A673 (cell line): ENCODE data around the gene MACROH2A1. TPM values are rescaled to one million over a fixed set of nuclear protein-coding genes. Genes with fewer than 3 reads are reported as not detected.

ENCODE experiments used
- BruUV-seq: library from RNA; stranded (reverse); fragments of 400-500 nt; replicated peaks from 2 replicates; lab custom pipeline; 2021; lab: Mats Ljungman, UMichigan
- CTCF ChIA-PET: fragments of 300-600 bp; sonication (Branson Sonifier 250); formaldehyde crosslinking; loops from one replicate; lab custom pipeline; 2022; ENCODE audit warnings: antibody characterized with exemption; lab: Charles Lee
- POLR2A ChIA-PET: fragments of 300-600 bp; sonication (Branson Sonifier 250); formaldehyde crosslinking; loops from one replicate; lab custom pipeline; 2022; ENCODE audit warnings: antibody characterized with exemption; ENCODE audit not compliant: low non-redundant PET; lab: Charles Lee
- DNase-seq: peaks from one replicate; pipeline ENCODE4 v3.0.0-alpha.2; 2015; ENCODE audit warnings: low spot score
- H3K27ac ChIP-seq: fragments of 200-600 bp; sonication (generic); 2 replicates; pipeline ENCODE4 v1.5.1; 2016; ENCODE audit warnings: mixed run types, low read depth, mild to moderate bottlenecking, mixed read lengths, antibody characterized with exemption, low read length; ENCODE audit not compliant: poor library complexity, severe bottlenecking
- H3K27me3 ChIP-seq: fragments of 200-600 bp; sonication (generic); replicated peaks from 2 replicates; pipeline ENCODE4 v1.6.1; 2017; ENCODE audit warnings: mixed run types, low read depth, mild to moderate bottlenecking, mixed read lengths, antibody characterized with exemption, low read length; ENCODE audit not compliant: insufficient read depth, poor library complexity
- H3K36me3 ChIP-seq: fragments of 200-600 bp; sonication (generic); 2 replicates; pipeline ENCODE4 v1.6.1; 2016; ENCODE audit warnings: mixed run types, mild to moderate bottlenecking, mixed read lengths, antibody characterized with exemption, low read length; ENCODE audit not compliant: insufficient read depth, poor library complexity, severe bottlenecking
- H3K4me1 ChIP-seq: fragments of 200-600 bp; sonication (generic); 2 replicates; pipeline ENCODE4 v1.6.1; 2017; ENCODE audit warnings: mixed run types, mild to moderate bottlenecking, mixed read lengths, antibody characterized with exemption, low read length; ENCODE audit not compliant: insufficient read depth, poor library complexity, severe bottlenecking
- H3K4me3 ChIP-seq: fragments of 200-600 bp; sonication (generic); 2 replicates; pipeline ENCODE4 v1.5.1; 2016; ENCODE audit warnings: low read depth, mixed run types, mild to moderate bottlenecking, mixed read lengths, low read length; ENCODE audit not compliant: poor library complexity, severe bottlenecking
- H3K9me3 ChIP-seq: fragments of 200-600 bp; sonication (generic); 2 replicates; pipeline ENCODE4 v1.6.1; 2016; ENCODE audit warnings: mixed run types, low read depth, mild to moderate bottlenecking, mixed read lengths, antibody characterized with exemption, low read length; ENCODE audit not compliant: poor library complexity, severe bottlenecking
- EZH2 ChIP-seq: fragments of 200-600 bp; sonication (generic); IDR thresholded peaks from 2 replicates; pipeline ENCODE4 v1.6.1; 2017; ENCODE audit warnings: borderline replicate concordance, low read depth, mild to moderate bottlenecking, mixed read lengths, antibody characterized with exemption, low read length; ENCODE audit not compliant: poor library complexity, severe bottlenecking
- intact Hi-C: fragments of 100-400 bp; cut with micrococcal nuclease; formaldehyde crosslinking; loops from one replicate; pipeline ENCODE4 v1.10.0; 2022; ENCODE audit not compliant: unreplicated experiment
- total RNA-seq: library from RNA; stranded (reverse); gene quantifications from 2 replicates; pipeline ENCODE4 v1.2.3, GENCODE V29; 2021
- TF ChIP-seq, protein P1 (sequence below): fragments of 300-800, 200-600 bp; sonication (generic); conservative IDR thresholded peaks from 2 replicates; pipeline ENCODE4 v1.5.1; 2017; ENCODE audit warnings: low read depth, mild to moderate bottlenecking, antibody characterized with exemption, low read length, moderate library complexity, mixed read lengths

Gene MACROH2A1
- total RNA-seq, 1 experiment from 2014 or later = 264 TPM

DNA sequence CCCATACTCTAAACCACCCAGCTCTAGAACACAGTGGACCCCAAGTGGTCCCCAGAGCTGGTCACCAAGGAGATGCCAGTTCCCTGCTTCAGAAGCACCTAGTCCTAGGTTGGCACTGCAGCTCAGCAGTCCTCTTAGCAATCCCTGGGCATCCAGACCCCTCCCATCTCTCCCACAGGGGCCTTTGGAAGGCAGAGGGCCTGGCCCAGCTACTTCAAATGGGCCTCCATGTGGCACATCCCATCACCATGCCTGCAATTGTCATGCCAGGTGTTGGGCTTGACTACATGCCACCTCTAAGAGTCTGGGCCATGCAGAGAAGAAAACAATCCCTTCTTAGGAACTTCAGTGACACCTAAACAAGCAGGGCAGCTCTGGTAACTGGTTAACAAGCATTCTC, 14.1 kb downstream of the MACROH2A1 start:
- no TSS peak for BruUV-seq
- no peak overlapping the region for H3K4me3 ChIP-seq
- no peak overlapping the region for H3K27ac ChIP-seq
- DNase-seq = no peak
- intact Hi-C loops = no loop called here
- H3K9me3 ChIP-seq = no peaks in the 10 kb centered on the region
- TF ChIP-seq EZH2 = no peak
- TF ChIP-seq, protein P1, sequence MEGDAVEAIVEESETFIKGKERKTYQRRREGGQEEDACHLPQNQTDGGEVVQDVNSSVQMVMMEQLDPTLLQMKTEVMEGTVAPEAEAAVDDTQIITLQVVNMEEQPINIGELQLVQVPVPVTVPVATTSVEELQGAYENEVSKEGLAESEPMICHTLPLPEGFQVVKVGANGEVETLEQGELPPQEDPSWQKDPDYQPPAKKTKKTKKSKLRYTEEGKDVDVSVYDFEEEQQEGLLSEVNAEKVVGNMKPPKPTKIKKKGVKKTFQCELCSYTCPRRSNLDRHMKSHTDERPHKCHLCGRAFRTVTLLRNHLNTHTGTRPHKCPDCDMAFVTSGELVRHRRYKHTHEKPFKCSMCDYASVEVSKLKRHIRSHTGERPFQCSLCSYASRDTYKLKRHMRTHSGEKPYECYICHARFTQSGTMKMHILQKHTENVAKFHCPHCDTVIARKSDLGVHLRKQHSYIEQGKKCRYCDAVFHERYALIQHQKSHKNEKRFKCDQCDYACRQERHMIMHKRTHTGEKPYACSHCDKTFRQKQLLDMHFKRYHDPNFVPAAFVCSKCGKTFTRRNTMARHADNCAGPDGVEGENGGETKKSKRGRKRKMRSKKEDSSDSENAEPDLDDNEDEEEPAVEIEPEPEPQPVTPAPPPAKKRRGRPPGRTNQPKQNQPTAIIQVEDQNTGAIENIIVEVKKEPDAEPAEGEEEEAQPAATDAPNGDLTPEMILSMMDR = no peak
- CTCF ChIA-PET = no interaction called here
- H3K27me3 ChIP-seq = no peaks in the 10 kb centered on the region
- H3K36me3 ChIP-seq = peaks cover 73% of the 10 kb centered on the region
- POLR2A ChIA-PET = no interaction called here
- H3K4me1 ChIP-seq = no peaks in the 10 kb centered on the region

DNA sequence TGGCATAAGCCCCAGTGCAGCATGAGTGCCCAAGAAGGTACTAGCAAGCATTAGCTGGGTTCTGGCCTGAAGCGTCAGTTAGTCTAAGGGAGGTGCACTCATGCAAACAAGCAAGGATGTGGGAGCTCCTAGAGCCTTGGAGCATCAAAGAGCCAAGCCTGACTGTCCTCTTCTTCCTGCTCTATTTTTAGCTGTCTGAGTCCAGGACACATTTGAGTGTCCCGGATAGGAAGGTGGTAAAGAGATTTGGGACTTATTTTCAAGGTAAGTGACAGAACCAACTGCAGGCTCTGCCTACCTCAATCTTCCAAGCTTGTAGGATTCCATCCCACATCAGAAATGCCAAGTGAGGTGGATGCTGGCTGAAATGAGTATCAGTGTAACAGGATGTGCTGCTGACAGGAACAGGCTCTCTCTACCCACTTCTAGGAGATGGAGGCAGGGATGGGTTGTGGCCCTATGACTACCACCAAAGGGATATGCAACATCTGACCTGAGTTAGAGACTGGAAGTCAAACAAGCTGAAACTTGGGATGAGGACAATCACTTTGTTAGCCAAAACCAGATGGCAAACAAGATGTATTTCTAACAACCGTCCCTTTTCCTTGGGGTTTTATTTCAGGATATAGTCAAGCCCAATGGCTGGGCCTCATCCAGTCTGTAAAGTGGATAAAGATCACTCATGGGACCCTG, 15.1 kb downstream of the MACROH2A1 start:
- no peak overlapping the region for H3K27ac ChIP-seq
- BruUV-seq = no TSS peak
- H3K4me3 ChIP-seq = no peak overlapping the region
- H3K36me3 ChIP-seq = peaks cover 78% of the 10 kb centered on the region
- no peaks in the 10 kb centered on the region for H3K4me1 ChIP-seq
- H3K27me3 ChIP-seq = no peaks in the 10 kb centered on the region
- no peak for DNase-seq
- ChIA-PET CTCF (no interaction called here), POLR2A (no interaction called here)
- no peaks in the 10 kb centered on the region for H3K9me3 ChIP-seq
- TF ChIP-seq, protein P1 = no peak
- TF ChIP-seq EZH2 = no peak
- intact Hi-C loops = no loop called here

DNA sequence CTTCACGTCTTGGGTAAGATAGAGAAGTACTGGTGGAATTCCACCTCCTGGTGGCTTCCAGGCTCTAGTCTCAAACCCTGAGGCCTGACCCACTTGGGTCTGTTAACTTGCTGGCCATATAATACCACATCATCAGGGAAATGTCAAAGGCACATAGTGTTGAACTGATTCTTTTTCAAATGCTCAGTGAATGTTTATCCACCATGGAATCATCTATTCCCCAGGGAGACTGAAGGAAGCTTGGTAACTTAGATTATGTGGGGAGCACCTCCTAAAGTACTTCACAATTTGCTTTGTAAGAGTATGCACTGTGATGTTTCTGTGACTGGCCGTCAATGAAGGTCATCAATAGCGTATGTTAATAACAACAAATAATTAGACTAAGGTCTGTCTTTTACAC, 16.1 kb downstream of the MACROH2A1 start:
- DNase-seq = no peak
- ChIA-PET CTCF (no interaction called here), POLR2A (no interaction called here)
- Histone ChIP-seq H3K36me3 (peaks cover 78% of the 10 kb centered on the region), H3K9me3 (no peaks in the 10 kb centered on the region), H3K27ac (no peak overlapping the region), H3K4me3 (no peak overlapping the region), H3K27me3 (no peaks in the 10 kb centered on the region), H3K4me1 (no peaks in the 10 kb centered on the region)
- intact Hi-C loops = no loop called here
- no TSS peak for BruUV-seq
- TF ChIP-seq, protein P1 = no peak
- TF ChIP-seq EZH2 = no peak
